Kidney (tissue), 14 donors: Measurements from ENCODE around the gene SLC27A1. TPM values are rescaled to one million over a fixed set of nuclear protein-coding genes. Genes with fewer than 3 reads are reported as not detected.

Source experiments
- DNase-seq, 5 donors: peaks; one replicate each; pipeline ENCODE4 v3.0.0-alpha.2; 2013 to 2020
- FAIRE-seq: peaks from 2 replicates; lab custom pipeline; 2012; peaks lifted over from hg19 to GRCh38; lab: Jason Lieb, UNC
- H3K27ac ChIP-seq, 2 donors: one replicate each; pipeline ENCODE4 v1.7.0; 2013; ENCODE audit warnings: low read depth in 2 of 2, low read length in 2 of 2, inconsistent platforms in 1 of 2
- H3K27me3 ChIP-seq: one replicate; pipeline ENCODE4 v1.7.1; 2013; ENCODE audit warnings: low read length, inconsistent platforms; ENCODE audit not compliant: control insufficient read depth, insufficient read depth
- H3K36me3 ChIP-seq, 3 donors: one replicate each; pipeline versions ENCODE4 v1.7.0 to v1.7.1; 2013; ENCODE audit warnings: low read length in 3 of 3, control low read depth in 1 of 3, inconsistent platforms in 1 of 3; ENCODE audit not compliant: insufficient read depth in 3 of 3, control insufficient read depth in 2 of 3
- H3K4me1 ChIP-seq, 3 donors: one replicate each; pipeline versions ENCODE4 v1.7.0 to v1.7.1; 2013; ENCODE audit warnings: low read length in 3 of 3, inconsistent platforms in 1 of 3, low read depth in 1 of 3; ENCODE audit not compliant: control insufficient read depth in 2 of 3, insufficient read depth in 2 of 3
- H3K4me3 ChIP-seq, 3 donors: one replicate each; pipeline versions ENCODE4 v1.7.0 to v1.8.1; 2013; ENCODE audit warnings: low read length in 3 of 3, control low read depth in 1 of 3, inconsistent platforms in 1 of 3
- H3K9ac ChIP-seq, 3 donors: one replicate each; pipeline versions ENCODE4 v1.7.0 to v1.7.1; 2013; ENCODE audit warnings: low read length in 3 of 3, control low read depth in 1 of 3, inconsistent platforms in 1 of 3
- H3K9me3 ChIP-seq, 3 donors: one replicate each; pipeline versions ENCODE4 v1.7.0 to v1.7.1; 2013; ENCODE audit warnings: low read length in 3 of 3, control low read depth in 1 of 3, inconsistent platforms in 1 of 3; ENCODE audit not compliant: control insufficient read depth in 2 of 3, insufficient read depth in 1 of 3
- CTCF ChIP-seq: IDR thresholded peaks from 3 replicates; pipeline ENCODE4 v1.5.1; 2012; ENCODE audit warnings: mild to moderate bottlenecking, moderate library complexity, borderline replicate concordance; ENCODE audit not compliant: insufficient read depth; ENCODE audit errors: extremely low read depth
- intact Hi-C: fragments of 100-400 bp; cut with DNase I; formaldehyde crosslinking; loops from one replicate; pipeline ENCODE4 v1.11.1; 2022
- polyA plus RNA-seq: library from polyadenylated mRNA; stranded (reverse); fragments of 350-450 nt; fragmentation: Illumina TruSeq; extraction: RNeasy Lipid Tissue Mini Kit (QIAGEN cat#74804); gene quantifications from one replicate; pipeline ENCODE4 v1.2.3, GENCODE V29; 2014; ENCODE audit warnings: low read depth, low replicate concordance; ENCODE audit not compliant: insufficient read depth
- total RNA-seq: library from RNA; stranded (reverse); fragmentation: NEBNext Ultra II Directional; extraction: Animal tissue kit (Norgen Biotek cat#: 25700); gene quantifications from one replicate; pipeline ENCODE4 v1.2.1, GENCODE V29; 2021
- donor health status: control.
- donor health status: control.
- donor health status: control.
- donor health status: control.
- donor health status: control.
- donor health status: DM: yes; HTN: yes; CAD: no.
- donor health status: Normal renal cell carcinoma (clear cell type).

Gene SLC27A1
- total and polyA plus RNA-seq, 2 donors from 2014 or later = 16.9 to 21.9 TPM

- Histone ChIP-seq H3K36me3 (no peaks in the 10 kb centered on the region), H3K9me3 (peaks cover 0 to 11% (median 3%) of the 10 kb centered on the region in 3 donors), H3K27ac (no peak overlapping the region), H3K4me1 (no peaks in the 10 kb centered on the region), H3K9ac (no peak overlapping the region), H3K27me3 (no peaks in the 10 kb centered on the region), H3K4me3 (no peak overlapping the region)
- intact Hi-C loops = no loop called here
- FAIRE-seq = no peak
- TF ChIP-seq CTCF = no peak
- DNase-seq = no peak
Observed at GRCh38 chr19:17532557-17532956, 62.2 kb downstream of the SLC27A1 start.

GRCh38 chr19:17534767-17535166, 64.4 kb downstream of the SLC27A1 start:
- Histone ChIP-seq H3K4me1 (peaks cover 0 to 7% (median 0%) of the 10 kb centered on the region in 3 donors), H3K9ac (no peak overlapping the region), H3K36me3 (no peaks in the 10 kb centered on the region), H3K9me3 (no peaks in the 10 kb centered on the region), H3K4me3 (no peak overlapping the region), H3K27ac (no peak overlapping the region), H3K27me3 (no peaks in the 10 kb centered on the region)
- FAIRE-seq = no peak
- DNase-seq = no peak
- intact Hi-C loops = no loop called here
- TF ChIP-seq CTCF = no peak

- no peak overlapping the region for H3K27ac ChIP-seq
- no peak for TF ChIP-seq CTCF
- no peak overlapping the region for H3K4me3 ChIP-seq
- no peak overlapping the region for H3K9ac ChIP-seq
- H3K36me3 ChIP-seq = no peaks in the 10 kb centered on the region
- peaks cover 0 to 7% (median 0%) of the 10 kb centered on the region in 3 donors for H3K4me1 ChIP-seq
- DNase-seq (no peak), FAIRE-seq (no peak)
- no peaks in the 10 kb centered on the region for H3K9me3 ChIP-seq
- intact Hi-C loops = no loop called here
- no peaks in the 10 kb centered on the region for H3K27me3 ChIP-seq
Observed at GRCh38 chr19:17536955-17537354, 66.6 kb downstream of the SLC27A1 start.

- Histone ChIP-seq H3K9me3 (no peaks in the 10 kb centered on the region), H3K27me3 (no peaks in the 10 kb centered on the region), H3K27ac (no peak overlapping the region), H3K9ac (no peak overlapping the region), H3K4me1 (peaks cover 0 to 7% (median 0%) of the 10 kb centered on the region in 3 donors), H3K4me3 (peak overlapping the region in 2 of 3 donors; percentile 11 to 29), H3K36me3 (no peaks in the 10 kb centered on the region)
- DNase-seq (peak in 2 of 5 donors; percentile 23 to 52), FAIRE-seq (no peak)
- intact Hi-C loops = no loop called here
- TF ChIP-seq CTCF = no peak
Observed at GRCh38 chr19:17538684-17539237, 68.4 kb downstream of the SLC27A1 start.
